ENCODE data around the gene MIER2. TPM values are rescaled to one million over a fixed set of nuclear protein-coding genes. Genes with fewer than 3 reads are reported as not detected.
"Not testable (repeated sequence)": the region's sequence is repeated elsewhere in the genome, so short reads cannot be mapped to it uniquely, and the experiment has no call there.

MIER2 gene
- polyA plus RNA-seq, 2 of the 4 experiments (the other 2 are of a cell fraction): 8.8 to 11.5 TPM

GRCh38 chr19:359653-359925 is 15.0 kb upstream of the MIER2 start:
- ChIA-PET POLR2A (no interaction called here), CTCF (no interaction called here)
- FAIRE-seq (no peak), DNase-seq (ENCODE audit: low read depth in 1 of 2, low spot score in 1 of 2) (no peak), ATAC-seq (no peak)
- Histone ChIP-seq H3K9me3 (0 out of 3 replicates have a peak, but pooled peaks cover 3% of the 10 kb centered on the region), H3K4me2 (no peak overlapping the region), H3K27ac (no peak overlapping the region), H3K4me1 (no peaks in the 10 kb centered on the region), H3K4me3 (no peak overlapping the region)
- WGBS (ENCODE audit: missing lambda C conversion rate): 25% methylated on average over 1 of the region's 2 CpGs
- TF ChIP-seq GATA3 (IDR thresholded peaks at IDR 0.05; ENCODE audit: borderline replicate concordance): no peak

- H3K4me2 ChIP-seq; H3K27ac ChIP-seq; FAIRE-seq; H3K4me3 ChIP-seq; POLR2A ChIA-PET; ATAC-seq; DNase-seq (ENCODE audit: low read depth in 1 of 2, low spot score in 1 of 2); H3K4me1 ChIP-seq; CTCF ChIA-PET: not testable (repeated sequence)
- peaks cover 21% of the 10 kb centered on the region; the same call in 2 of the 3 replicates for H3K9me3 ChIP-seq
- WGBS (ENCODE audit: missing lambda C conversion rate): 57% methylated on average over 15 of the region's 15 CpGs
Measured at GRCh38 chr19:355536-355935, 10.9 kb upstream of the MIER2 start.

GRCh38 chr19:355134-355533 is 10.5 kb upstream of the MIER2 start:
- TF ChIP-seq ELK1 (IDR thresholded peaks at IDR 0.05; ENCODE audit: low read depth, low read length) (no peak), NPAS2 (CRISPR knock-in tag; IDR thresholded peaks at IDR 0.05; ENCODE audit: borderline replicate concordance) (no peak), CHD4 (IDR thresholded peaks at IDR 0.05; ENCODE audit: borderline replicate concordance) (no peak), CBX8 (IDR thresholded peaks at IDR 0.05) (no peak), MYC (IDR thresholded peaks at IDR 0.05; ENCODE audit: borderline replicate concordance, low read length) (no peak), CTCF (IDR thresholded peaks at IDR 0.05) (no peak), POLR2AphosphoS2 (conservative IDR thresholded peaks at IDR 0.05; ENCODE audit: low read length) (no peak), JUN (IDR thresholded peaks at IDR 0.05) (no peak), REST (IDR thresholded peaks at IDR 0.05) (no peak), BCL3 (IDR thresholded peaks at IDR 0.05) (no peak), RNF2 (IDR thresholded peaks at IDR 0.05; ENCODE audit: borderline replicate concordance, low read depth) (no peak), E2F6 (IDR thresholded peaks at IDR 0.05; ENCODE audit: borderline replicate concordance, low read depth) (no peak)
- H3K4me2 ChIP-seq: no peak overlapping the region
- FAIRE-seq (no peak), ATAC-seq (peak; percentile 29 to 54; a peak in 2 of 6 replicates), DNase-seq (ENCODE audit: low read depth in 1 of 2, low spot score in 1 of 2) (no peak)
- no peak overlapping the region for H3K27ac ChIP-seq
- no peaks in the 10 kb centered on the region for H3K4me1 ChIP-seq
- no peak overlapping the region for H3K4me3 ChIP-seq
- ChIA-PET CTCF (no interaction called here), POLR2A (no interaction called here)
- H3K9me3 ChIP-seq: peaks cover 21% of the 10 kb centered on the region; the same call in 2 of the 3 replicates
- 17% methylated on average over 4 of the region's 4 CpGs for WGBS (ENCODE audit: missing lambda C conversion rate)

All from A549 (cell line).